NCI-H128 (cell line): ENCODE results near the gene DYSF.

ENCODE experiments used
- DNase-seq: peaks from one replicate; lab custom pipeline; 2025; ENCODE audit not compliant: unreplicated experiment; lab: John Stamatoyannopoulos, UW

DYSF gene

GRCh38 chr2:71611781-71612527 is 158.6 kb downstream of the DYSF start:
- DNase-seq: no peak

GRCh38 chr2:71612581-71613402 is 159.4 kb downstream of the DYSF start:
- DNase-seq: no peak

- DNase-seq: no peak
These were observed 160.1 kb downstream of the DYSF start for GRCh38 chr2:71613403-71613952.

GRCh38 chr2:71613953-71614925 is 160.9 kb downstream of the DYSF start:
- no peak for DNase-seq

- DNase-seq: no peak
These were observed 161.8 kb downstream of the DYSF start for GRCh38 chr2:71614976-71615766.

DNA sequence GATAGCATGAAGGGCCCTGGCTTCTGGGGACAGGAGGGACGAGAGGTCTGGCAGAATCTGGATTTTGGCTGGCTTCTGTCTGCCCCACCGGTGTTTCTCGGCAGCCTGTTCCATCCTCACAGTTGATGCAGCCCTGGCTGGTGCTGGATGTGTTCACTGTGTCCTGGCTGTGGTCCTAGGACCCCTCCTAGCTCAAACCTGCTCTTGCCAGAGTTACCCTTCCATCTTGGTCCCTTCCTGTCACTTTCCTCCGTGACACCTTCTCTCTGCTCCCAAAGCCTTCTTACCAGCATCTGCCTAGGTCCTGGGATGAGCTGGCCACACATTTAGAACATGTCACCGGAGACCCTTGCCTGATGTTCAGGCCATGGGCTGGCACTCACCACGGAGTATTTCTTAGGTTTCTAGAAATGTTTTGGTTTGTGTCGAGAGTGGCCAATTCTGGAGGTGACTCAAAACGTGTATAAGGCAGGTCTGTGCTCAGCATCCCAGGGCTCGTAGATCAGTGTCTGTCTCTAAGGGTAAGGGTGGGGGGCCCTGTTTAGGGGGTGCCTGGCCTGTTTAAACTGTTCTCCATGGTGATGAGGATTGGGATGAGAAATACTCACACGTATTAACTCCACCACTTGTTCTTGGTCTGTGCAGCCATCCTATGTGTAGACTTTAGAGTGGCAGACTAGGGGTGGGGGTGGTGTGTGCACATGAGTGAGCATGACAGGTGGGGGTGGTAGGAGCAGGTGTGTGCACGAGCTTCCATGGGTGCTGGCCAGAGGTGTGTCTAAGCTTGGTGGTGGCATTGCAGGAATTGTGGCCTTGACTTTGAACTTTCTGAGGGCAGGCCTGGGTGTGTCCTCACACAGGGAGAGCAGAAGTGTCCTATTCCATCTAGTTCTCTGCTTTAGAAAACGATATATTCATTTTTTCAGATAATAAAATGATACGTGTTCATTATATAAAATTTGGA is 162.7 kb downstream of the DYSF start:
- DNase-seq: no peak

- no peak for DNase-seq
These were observed 163.9 kb downstream of the DYSF start for GRCh38 chr2:71617266-71617665.

- DNase-seq: no peak
These were observed 165.2 kb downstream of the DYSF start for GRCh38 chr2:71618327-71619113.

DNA sequence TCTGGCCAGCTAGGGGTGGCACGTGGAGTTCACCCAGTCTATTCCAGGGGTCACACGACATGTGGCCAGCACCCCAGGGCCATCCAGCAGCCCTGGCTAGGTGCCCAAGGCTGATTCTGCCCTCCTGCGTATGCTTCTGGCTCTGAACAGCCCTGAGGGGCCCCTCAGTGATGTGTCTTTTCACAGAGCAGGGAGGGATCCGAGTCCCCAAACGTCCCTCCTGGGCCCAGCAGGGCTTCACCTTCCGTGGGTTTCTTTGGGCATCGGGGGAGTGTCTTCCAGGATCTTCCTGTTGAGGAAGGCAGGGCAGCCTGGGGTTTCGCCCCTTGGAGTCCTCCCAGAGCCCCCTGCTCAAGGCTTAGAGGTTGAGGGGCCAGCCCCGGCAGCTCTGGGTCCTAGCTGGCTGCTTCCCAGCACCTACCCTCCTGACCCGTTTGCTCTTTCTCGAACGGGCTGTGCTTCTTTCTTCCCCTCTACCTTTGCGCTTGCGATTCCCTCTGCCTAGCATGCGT is 165.9 kb downstream of the DYSF start:
- DNase-seq: no peak

- DNase-seq: no peak
These were observed 166.8 kb downstream of the DYSF start for GRCh38 chr2:71620116-71620515.

DNA sequence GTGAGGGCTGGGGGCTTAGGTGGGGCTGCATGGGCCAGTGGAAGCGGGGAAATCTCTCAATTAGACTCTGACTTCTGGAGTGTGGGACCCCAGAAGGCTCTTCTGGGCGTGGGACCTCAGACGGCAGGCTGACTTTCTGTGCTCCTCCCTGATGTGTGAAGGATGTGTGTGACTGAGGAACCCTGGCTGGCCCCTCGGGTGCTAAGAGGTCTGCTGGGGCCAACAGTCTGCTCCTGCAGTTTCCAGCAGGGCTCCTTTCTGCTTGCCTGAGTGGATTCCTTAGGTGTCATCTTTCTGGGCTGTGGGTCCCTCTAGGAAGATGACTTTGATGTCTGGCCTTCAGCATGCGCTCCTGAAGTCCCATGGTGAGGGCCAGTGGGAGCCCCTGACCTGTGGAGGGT is 167.5 kb downstream of the DYSF start:
- no peak for DNase-seq

DNA sequence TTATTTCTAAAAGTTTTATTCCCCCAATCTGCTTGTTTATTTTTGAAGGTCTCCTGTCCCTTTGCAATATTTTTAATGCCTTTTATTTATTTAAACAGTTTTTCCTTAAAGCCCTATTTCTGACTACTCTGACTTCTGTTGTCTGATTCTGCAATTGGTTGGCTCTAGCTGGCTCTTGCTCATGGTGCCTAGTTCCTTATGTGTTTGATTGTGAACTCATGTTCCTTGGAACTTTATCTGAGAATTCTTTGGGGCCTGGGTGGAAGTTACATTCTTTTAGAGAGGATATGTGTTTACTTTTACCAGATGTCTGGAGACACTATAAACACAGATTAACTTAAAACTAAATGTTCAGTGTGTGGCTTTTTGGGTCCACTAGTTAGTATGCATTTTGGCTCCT is 175.9 kb downstream of the DYSF start:
- no peak for DNase-seq

DNA sequence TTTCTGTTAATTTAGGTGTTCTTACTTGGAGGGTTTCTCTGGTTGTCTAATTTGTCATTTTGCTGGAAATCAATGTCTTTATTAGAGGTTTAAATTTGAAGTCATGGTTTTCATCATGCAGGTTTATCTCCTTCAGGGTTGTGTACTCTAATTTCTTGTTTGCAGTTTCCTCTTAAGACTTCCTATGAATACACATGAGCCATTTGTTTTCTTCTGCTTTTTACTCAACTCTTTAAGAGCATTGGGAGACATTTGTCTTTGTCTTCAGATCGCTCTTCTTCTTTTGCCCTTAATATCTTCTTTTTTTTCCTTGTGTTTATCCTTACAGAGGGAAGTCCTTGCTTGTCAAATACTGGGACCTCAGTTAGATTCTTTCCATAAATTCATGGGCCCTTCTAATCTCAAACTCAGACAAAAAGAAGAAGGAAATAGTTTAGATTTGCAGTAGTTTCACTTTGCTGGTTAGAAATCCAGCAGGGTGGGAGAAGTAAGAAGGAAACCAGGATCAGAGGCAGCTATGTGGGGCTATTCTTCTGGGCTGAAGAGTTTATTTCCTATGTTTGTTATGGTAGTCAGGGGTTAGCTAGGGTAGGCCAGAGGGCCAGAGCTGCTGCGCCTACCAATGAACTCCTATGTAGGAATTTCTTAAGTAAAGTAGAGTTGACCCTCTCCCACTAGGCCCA is 176.6 kb downstream of the DYSF start:
- DNase-seq: no peak

GRCh38 chr2:71630454-71631328 is 177.3 kb downstream of the DYSF start:
- DNase-seq: no peak

GRCh38 chr2:71631411-71631931 is 178.1 kb downstream of the DYSF start:
- no peak for DNase-seq

DNA sequence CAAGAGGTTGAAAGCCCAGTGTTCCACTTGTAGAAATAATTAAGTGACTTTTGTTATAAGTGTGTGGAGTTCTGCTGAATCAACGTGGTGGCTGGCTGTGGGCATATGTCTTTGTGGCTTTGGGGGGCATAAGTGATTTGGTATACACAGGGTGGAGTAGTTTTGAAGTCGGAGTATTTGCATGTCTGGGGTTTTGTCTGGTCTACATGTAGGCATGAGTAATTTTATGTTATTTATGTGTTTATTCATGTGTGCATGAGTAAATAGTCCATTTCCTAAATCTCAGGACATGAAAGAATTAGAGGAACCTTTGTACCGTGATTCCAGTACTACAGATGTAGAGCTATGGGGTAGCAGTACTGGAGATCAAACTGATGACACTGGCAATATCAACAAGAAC is 179.7 kb downstream of the DYSF start:
- DNase-seq: no peak
